ENCODE data around the gene PDE8B.

- no peak for TF ChIP-seq CTCF (conservative IDR thresholded peaks at IDR 0.05)
- TF ChIP-seq EZH2 (IDR thresholded peaks at IDR 0.05; ENCODE audit: low read depth): no peak
These were observed 150.5 kb downstream of the PDE8B start for GRCh38 chr5:77360973-77361372.
